Cardiac muscle cell (in vitro differentiated cells and primary cell): ENCODE data around the gene COPS2. TPM values are rescaled to one million over a fixed set of nuclear protein-coding genes. Genes with fewer than 3 reads are reported as not detected.
"Not testable (repeated sequence)": the region's sequence is repeated elsewhere in the genome, so short reads cannot be mapped to it uniquely, and the experiment has no call there.

ENCODE experiments used
- DNase-seq, 2 donors: peaks; one replicate each; pipeline versions ENCODE4 v3.0.0 to v3.0.0-alpha.2; 2010 to 2017; ENCODE audit warnings: low read depth in 1 of 2, low spot score in 1 of 2
- H3K27ac ChIP-seq: fragments of 200-600 bp; sonication (generic); 2 replicates; pipeline ENCODE4 v1.5.1; 2016
- H3K27me3 ChIP-seq: fragments of 200-600 bp; sonication (generic); 2 replicates; pipeline ENCODE4 v1.6.0; 2016; ENCODE audit warnings: control low read depth
- H3K36me3 ChIP-seq: fragments of 200-600 bp; sonication (generic); 2 replicates; pipeline ENCODE4 v1.5.1; 2016; ENCODE audit warnings: control low read depth
- H3K4me1 ChIP-seq: fragments of 200-600 bp; sonication (generic); 2 replicates; pipeline ENCODE4 v1.8.1; 2017; ENCODE audit warnings: low read depth, mild to moderate bottlenecking, mixed run types
- H3K4me3 ChIP-seq: fragments of 200-600 bp; sonication (generic); 2 replicates; pipeline ENCODE4 v1.5.1; 2016; ENCODE audit warnings: mild to moderate bottlenecking
- H3K9me3 ChIP-seq: fragments of 200-600 bp; sonication (generic); 2 replicates; pipeline ENCODE4 v1.5.1; 2017; ENCODE audit warnings: low read depth, mild to moderate bottlenecking, control low read depth
- polyA plus RNA-seq: library from polyadenylated mRNA; unstranded; fragments of >200 nt; fragmentation: Nextera tagmentation; extraction: Ambion mirVana; gene quantifications from 2 replicates; pipeline ENCODE4 v1.2.1, GENCODE V29; 2016
- total RNA-seq: library from RNA; depleted of rRNA; stranded (reverse); fragments of >200 nt; gene quantifications from 2 replicates; pipeline ENCODE4 v1.2.3, GENCODE V29; 2016
- TF ChIP-seq, protein P1 (sequence below): IDR thresholded peaks from 2 replicates; pipeline ENCODE4 v1.5.1; 2012; ENCODE audit warnings: low read depth, mild to moderate bottlenecking, low read length

Gene COPS2
- total and polyA plus RNA-seq, 2 experiments from 2014 or later: 35.7 to 41.3 TPM

- no peaks in the 10 kb centered on the region for H3K27me3 ChIP-seq
- H3K36me3 ChIP-seq: no peaks in the 10 kb centered on the region
- no peaks in the 10 kb centered on the region for H3K9me3 ChIP-seq
- H3K4me3 ChIP-seq: no peak overlapping the region
- TF ChIP-seq, protein P1, sequence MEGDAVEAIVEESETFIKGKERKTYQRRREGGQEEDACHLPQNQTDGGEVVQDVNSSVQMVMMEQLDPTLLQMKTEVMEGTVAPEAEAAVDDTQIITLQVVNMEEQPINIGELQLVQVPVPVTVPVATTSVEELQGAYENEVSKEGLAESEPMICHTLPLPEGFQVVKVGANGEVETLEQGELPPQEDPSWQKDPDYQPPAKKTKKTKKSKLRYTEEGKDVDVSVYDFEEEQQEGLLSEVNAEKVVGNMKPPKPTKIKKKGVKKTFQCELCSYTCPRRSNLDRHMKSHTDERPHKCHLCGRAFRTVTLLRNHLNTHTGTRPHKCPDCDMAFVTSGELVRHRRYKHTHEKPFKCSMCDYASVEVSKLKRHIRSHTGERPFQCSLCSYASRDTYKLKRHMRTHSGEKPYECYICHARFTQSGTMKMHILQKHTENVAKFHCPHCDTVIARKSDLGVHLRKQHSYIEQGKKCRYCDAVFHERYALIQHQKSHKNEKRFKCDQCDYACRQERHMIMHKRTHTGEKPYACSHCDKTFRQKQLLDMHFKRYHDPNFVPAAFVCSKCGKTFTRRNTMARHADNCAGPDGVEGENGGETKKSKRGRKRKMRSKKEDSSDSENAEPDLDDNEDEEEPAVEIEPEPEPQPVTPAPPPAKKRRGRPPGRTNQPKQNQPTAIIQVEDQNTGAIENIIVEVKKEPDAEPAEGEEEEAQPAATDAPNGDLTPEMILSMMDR: no peak
- no peaks in the 10 kb centered on the region for H3K4me1 ChIP-seq
- no peak for DNase-seq
- no peak overlapping the region for H3K27ac ChIP-seq
Observed at GRCh38 chr15:49182128-49182527, 26.7 kb upstream of the COPS2 start.

- Histone ChIP-seq H3K4me1 (no peaks in the 10 kb centered on the region), H3K4me3 (no peak overlapping the region), H3K9me3 (no peaks in the 10 kb centered on the region), H3K36me3 (no peaks in the 10 kb centered on the region), H3K27me3 (no peaks in the 10 kb centered on the region), H3K27ac (no peak overlapping the region)
- no peak for DNase-seq
- TF ChIP-seq, protein P1: no peak
Observed at GRCh38 chr15:49179433-49180190, 24.2 kb upstream of the COPS2 start.

DNA sequence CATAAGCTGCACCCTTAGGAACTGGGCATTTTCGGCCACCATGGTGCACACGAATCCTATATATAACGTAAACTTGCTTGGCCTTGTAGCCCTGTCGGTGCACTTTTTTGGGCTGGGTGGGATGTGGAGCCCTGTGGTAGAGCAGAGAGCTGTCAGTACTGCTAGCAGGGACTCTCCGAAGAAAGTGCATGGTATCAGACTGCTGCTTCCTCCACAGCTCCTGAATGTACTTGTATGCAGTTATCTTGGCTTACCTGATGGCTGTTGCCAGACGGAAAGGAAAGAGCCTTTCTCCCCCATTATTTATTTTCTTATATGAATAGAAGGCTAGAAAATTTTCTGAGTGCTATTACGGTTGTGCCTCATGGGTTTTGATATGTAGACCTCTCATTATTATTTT, 23.1 kb upstream of the COPS2 start:
- Histone ChIP-seq H3K9me3 (no peaks in the 10 kb centered on the region), H3K4me3 (no peak overlapping the region), H3K27ac (no peak overlapping the region), H3K27me3 (no peaks in the 10 kb centered on the region), H3K36me3 (no peaks in the 10 kb centered on the region), H3K4me1 (no peaks in the 10 kb centered on the region)
- TF ChIP-seq, protein P1: no peak
- no peak for DNase-seq

DNA sequence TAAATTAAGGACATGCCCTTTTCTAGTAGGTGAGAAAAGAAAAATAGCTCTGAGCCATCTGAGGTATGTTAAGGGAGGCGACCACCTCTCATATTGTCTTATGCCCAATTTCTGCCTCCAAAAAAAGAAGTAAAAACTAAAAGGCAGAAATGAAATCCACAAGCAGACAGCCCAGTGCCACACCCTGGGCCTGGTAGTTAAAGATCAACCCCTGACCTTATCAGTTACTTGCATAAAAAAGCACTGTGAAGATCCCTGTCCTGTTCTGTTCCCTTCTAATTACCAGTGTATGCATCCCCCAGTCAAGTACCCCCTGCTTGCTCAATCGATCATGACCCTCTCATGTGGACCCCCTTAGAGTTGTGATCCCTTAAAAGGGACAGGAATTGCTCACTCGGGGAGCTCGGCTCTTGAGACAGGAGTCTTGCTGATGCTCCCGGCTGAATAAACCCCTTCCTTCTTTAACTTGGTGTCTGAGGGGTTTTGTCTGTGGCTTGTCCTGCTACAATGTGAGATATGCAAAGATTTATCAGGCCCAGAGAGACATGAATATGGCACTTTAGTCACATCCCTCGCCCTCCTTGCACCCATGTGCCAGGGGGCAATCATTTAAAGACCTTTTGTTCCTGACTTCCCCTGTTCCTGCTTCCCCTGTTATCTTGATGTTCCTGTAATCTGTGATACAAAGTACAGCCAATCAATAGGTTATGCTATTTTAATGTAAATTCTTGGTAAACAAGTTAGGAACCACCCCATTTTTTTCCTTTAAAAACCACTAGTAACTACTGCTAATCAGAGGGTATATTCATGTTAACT, 20.4 kb upstream of the COPS2 start:
- not testable (repeated sequence) for H3K36me3 ChIP-seq, H3K27ac ChIP-seq, H3K4me1 ChIP-seq, H3K4me3 ChIP-seq, H3K9me3 ChIP-seq, H3K27me3 ChIP-seq, DNase-seq

- no peak overlapping the region for H3K27ac ChIP-seq
- TF ChIP-seq, protein P1: no peak
Observed at GRCh38 chr15:49174902-49175301, 19.5 kb upstream of the COPS2 start.

DNA sequence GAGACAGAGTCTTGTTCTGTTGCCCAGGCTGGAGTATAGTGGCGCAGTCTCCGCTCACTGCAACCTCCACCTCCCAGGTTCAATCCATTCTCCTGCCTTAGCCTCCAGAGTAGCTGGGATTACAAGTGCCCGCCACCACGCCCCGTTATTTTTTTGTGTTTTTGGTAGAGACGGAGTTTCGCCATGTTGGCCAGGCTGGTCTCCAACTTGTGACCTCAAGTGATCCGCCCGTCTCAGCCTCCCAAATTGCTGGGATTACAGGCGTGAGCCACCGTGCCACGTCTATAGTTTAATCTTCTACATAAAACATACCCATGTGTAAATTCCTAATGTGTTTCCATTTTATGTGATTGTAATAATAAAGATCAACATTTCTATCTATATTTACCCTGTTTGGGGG, 16.4 kb upstream of the COPS2 start:
- no peak for DNase-seq
- TF ChIP-seq, protein P1: no peak

More at GRCh38 chr15:49174902-49175301, 19.5 kb upstream of the COPS2 start:
- no peak for DNase-seq
- Histone ChIP-seq H3K4me1 (no peaks in the 10 kb centered on the region), H3K36me3 (no peaks in the 10 kb centered on the region), H3K9me3 (no peaks in the 10 kb centered on the region), H3K27me3 (no peaks in the 10 kb centered on the region), H3K4me3 (no peak overlapping the region)

More for the DNA sequence above, 16.4 kb upstream of the COPS2 start:
- H3K36me3 ChIP-seq: no peaks in the 10 kb centered on the region
- H3K27ac ChIP-seq: no peak overlapping the region
- no peaks in the 10 kb centered on the region for H3K27me3 ChIP-seq
- no peak overlapping the region for H3K4me3 ChIP-seq
- no peaks in the 10 kb centered on the region for H3K9me3 ChIP-seq
- no peaks in the 10 kb centered on the region for H3K4me1 ChIP-seq
